ENCODE measurements around the gene CEL.

GRCh38 chr9:133056533-133056932, 5.2 kb upstream of the CEL start:
- no peak for TF ChIP-seq CTCF (conservative IDR thresholded peaks at IDR 0.05; ENCODE audit: low read length)
- TF ChIP-seq EZH2phosphoT487 (IDR thresholded peaks at IDR 0.05; ENCODE audit: borderline replicate concordance, low read depth, low read length), result no peak
